ENCODE measurements around the gene S100A16.
"Not testable (repeated sequence)": the region's sequence is repeated elsewhere in the genome, so short reads cannot be mapped to it uniquely, and the experiment has no call there.

The S100A16 gene

GRCh38 chr1:153583514-153583913 lies 29.4 kb downstream of the S100A16 start:
- DNase-seq: not testable (repeated sequence)

GRCh38 chr1:153582836-153583235 lies 30.1 kb downstream of the S100A16 start:
- DNase-seq: not testable (repeated sequence)

GRCh38 chr1:153578936-153579335 lies 34.0 kb downstream of the S100A16 start:
- DNase-seq: no peak

GRCh38 chr1:153578490-153578889 lies 34.4 kb downstream of the S100A16 start:
- no peak for DNase-seq

GRCh38 chr1:153577624-153578051 lies 35.3 kb downstream of the S100A16 start:
- no peak for DNase-seq

GRCh38 chr1:153577138-153577537 lies 35.8 kb downstream of the S100A16 start:
- no peak for DNase-seq

- not testable (repeated sequence) for DNase-seq
These were observed 37.4 kb downstream of the S100A16 start for GRCh38 chr1:153575497-153575896.

- DNase-seq: not testable (repeated sequence)
These were observed 37.9 kb downstream of the S100A16 start for GRCh38 chr1:153575081-153575491.

GRCh38 chr1:153573351-153573750 lies 39.6 kb downstream of the S100A16 start:
- no peak for DNase-seq

- DNase-seq: peak; percentile 36
These were observed 40.3 kb downstream of the S100A16 start for GRCh38 chr1:153572569-153573015.

- no peak for DNase-seq
These were observed 41.2 kb downstream of the S100A16 start for GRCh38 chr1:153571706-153572105.

- DNase-seq: no peak
These were observed 42.1 kb downstream of the S100A16 start for GRCh38 chr1:153570874-153571273.

GRCh38 chr1:153569465-153569864 lies 43.5 kb downstream of the S100A16 start:
- no peak for DNase-seq

GRCh38 chr1:153568367-153569099 lies 44.4 kb downstream of the S100A16 start:
- DNase-seq: peak; percentile 69

GRCh38 chr1:153567621-153568366 lies 45.1 kb downstream of the S100A16 start:
- no peak for DNase-seq

GRCh38 chr1:153566414-153567371 lies 46.2 kb downstream of the S100A16 start:
- DNase-seq: peak; percentile 88

GRCh38 chr1:153565529-153566374 lies 47.2 kb downstream of the S100A16 start, which contains the start of gene S100A2:
Gene S100A2, minus strand, starts transcription at chr1:153565844. Its CDS starts 1,967 bp downstream, at chr1:153563877.
- DNase-seq: peak; percentile 30

GRCh38 chr1:153563991-153564390 lies 48.9 kb downstream of the S100A16 start:
- no peak for DNase-seq

GRCh38 chr1:153563483-153563901 lies 49.4 kb downstream of the S100A16 start:
- DNase-seq: no peak

GRCh38 chr1:153562021-153562420 lies 50.9 kb downstream of the S100A16 start:
- DNase-seq: not testable (repeated sequence)

- no peak for DNase-seq
These were observed 51.4 kb downstream of the S100A16 start for GRCh38 chr1:153561466-153561985.

All from activated effector memory CD4-positive, alpha-beta T cell treated with Interleukin-2 at 50 U/mL for 16 hours (primary cell).